ENCODE measurements around the gene GOLIM4.

GRCh38 chr3:168127466-168127865, 31.7 kb upstream of the GOLIM4 start:
- TF ChIP-seq CTCF (IDR thresholded peaks at IDR 0.05) (no peak), POLR2A (IDR thresholded peaks at IDR 0.05) (no peak)

Measured in testis (tissue), 2 donors.